T-helper 17 cell (primary cell): Measurements from ENCODE around the gene PPM1K. TPM values are rescaled to one million over a fixed set of nuclear protein-coding genes. Genes with fewer than 3 reads are reported as not detected.

Experiments
- ATAC-seq: fragments of 150-1000 bp; cut with Tn5 transposase; 2 replicates; pipeline ENCODE4 v1.10.0; 2021; ENCODE audit warnings: mild to moderate bottlenecking, moderate library complexity
- DNase-seq, 3 donors: peaks; one replicate each; pipeline versions ENCODE4 v3.0.0 to v3.0.0-alpha.2; 2020 to 2021
- H3K9me3 ChIP-seq: one replicate; pipeline ENCODE4 v1.7.0; 2013; ENCODE audit warnings: low read length, mild to moderate bottlenecking; ENCODE audit not compliant: control insufficient read depth, poor library complexity, severe bottlenecking
- H3K27ac Mint-ChIP-seq: one replicate; pipeline ENCODE4 v1.8.0; 2022; ENCODE audit warnings: mild to moderate bottlenecking, moderate library complexity, mixed read lengths
- H3K27me3 Mint-ChIP-seq: one replicate; pipeline ENCODE4 v1.8.0; 2022; ENCODE audit warnings: mixed read lengths
- H3K36me3 Mint-ChIP-seq: one replicate; pipeline ENCODE4 v1.8.0; 2022; ENCODE audit warnings: low read depth, mixed read lengths
- H3K4me1 Mint-ChIP-seq: one replicate; pipeline ENCODE4 v1.8.0; 2022; ENCODE audit warnings: mild to moderate bottlenecking, mixed read lengths
- H3K4me3 Mint-ChIP-seq: one replicate; pipeline ENCODE4 v1.8.0; 2022; ENCODE audit warnings: mild to moderate bottlenecking, moderate library complexity, mixed read lengths
- total RNA-seq, 4 donors: library from RNA in 2 of 4; stranded (reverse) in 2 of 4; gene quantifications; one replicate each; pipeline ENCODE4 v1.2.3 and lab custom pipeline; 2022 to 2026

PPM1K gene
- total RNA-seq, 2 donors from 2014 or later: 77.3 to 91.1 TPM

GRCh38 chr4:88296413-88297211, 12.3 kb upstream of the PPM1K start:
- no peaks in the 10 kb centered on the region for H3K9me3 ChIP-seq
- no peak for ATAC-seq
- DNase-seq: no peak
- no peak overlapping the region for H3K27ac Mint-ChIP-seq
- peaks cover 2% of the 10 kb centered on the region for H3K36me3 Mint-ChIP-seq
- peaks cover 2% of the 10 kb centered on the region for H3K4me1 Mint-ChIP-seq
- no peak overlapping the region for H3K4me3 Mint-ChIP-seq
- H3K27me3 Mint-ChIP-seq: peaks cover 8% of the 10 kb centered on the region

DNA sequence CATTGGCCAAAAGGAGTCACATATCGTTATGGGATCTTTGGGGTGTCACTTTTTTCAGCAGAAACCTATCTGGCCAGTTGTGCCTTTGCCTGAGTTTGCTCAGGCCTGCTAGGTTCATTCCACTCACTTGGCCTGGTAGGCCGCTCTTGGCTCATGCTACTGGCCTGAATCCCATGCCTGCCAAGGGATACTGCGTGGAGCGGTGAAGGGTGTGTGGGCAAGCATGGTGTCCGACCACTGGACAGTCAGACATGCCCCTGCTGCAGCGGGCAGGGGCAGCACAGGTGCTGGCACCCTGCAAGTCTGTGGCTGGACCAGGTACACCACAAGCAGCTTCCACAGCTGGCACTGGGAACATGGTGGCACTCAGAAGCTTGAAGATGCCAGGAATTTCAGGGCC, 11.3 kb upstream of the PPM1K start:
- Mint-ChIP-seq H3K4me1 (peaks cover 2% of the 10 kb centered on the region), H3K27me3 (peaks cover 4% of the 10 kb centered on the region), H3K27ac (no peak overlapping the region)

DNA sequence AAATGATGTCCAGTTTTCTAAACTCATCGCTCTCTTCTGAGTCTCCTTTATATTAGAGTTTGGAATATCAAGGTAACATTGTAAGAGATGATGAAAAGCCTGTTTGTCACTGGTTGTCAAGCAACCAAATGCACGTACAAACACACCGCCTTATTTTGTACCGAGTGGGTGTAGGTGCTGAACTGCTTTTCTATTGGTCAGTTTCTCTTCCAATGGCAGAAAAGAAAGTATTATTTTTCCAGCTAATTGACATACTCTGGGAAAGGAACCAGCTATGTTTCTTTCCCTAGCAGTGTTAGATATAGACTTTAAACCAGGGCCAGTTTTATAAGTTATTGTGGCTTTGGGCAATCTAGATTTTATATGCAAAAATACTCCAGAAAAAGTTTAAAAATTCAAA, 6.6 kb upstream of the PPM1K start:
- no peak for DNase-seq
- Mint-ChIP-seq H3K4me3 (no peak overlapping the region), H3K36me3 (no peaks in the 10 kb centered on the region), H3K4me1 (peaks cover 3% of the 10 kb centered on the region), H3K27me3 (no peaks in the 10 kb centered on the region), H3K27ac (no peak overlapping the region)
- ATAC-seq: no peak
- no peaks in the 10 kb centered on the region for H3K9me3 ChIP-seq

More for the DNA sequence above, 11.3 kb upstream of the PPM1K start:
- DNase-seq (no peak), ATAC-seq (no peak)
- peaks cover 2% of the 10 kb centered on the region for H3K36me3 Mint-ChIP-seq
- H3K9me3 ChIP-seq: no peaks in the 10 kb centered on the region
- no peak overlapping the region for H3K4me3 Mint-ChIP-seq

GRCh38 chr4:88286897-88287296, 2.5 kb upstream of the PPM1K start:
- Mint-ChIP-seq H3K27me3 (no peaks in the 10 kb centered on the region), H3K4me1 (peaks cover 28% of the 10 kb centered on the region), H3K36me3 (peaks cover 2% of the 10 kb centered on the region), H3K27ac (peak overlapping the region; percentile 99), H3K4me3 (no peak overlapping the region)
- H3K9me3 ChIP-seq: no peaks in the 10 kb centered on the region
- ATAC-seq: no peak
- no peak for DNase-seq

DNA sequence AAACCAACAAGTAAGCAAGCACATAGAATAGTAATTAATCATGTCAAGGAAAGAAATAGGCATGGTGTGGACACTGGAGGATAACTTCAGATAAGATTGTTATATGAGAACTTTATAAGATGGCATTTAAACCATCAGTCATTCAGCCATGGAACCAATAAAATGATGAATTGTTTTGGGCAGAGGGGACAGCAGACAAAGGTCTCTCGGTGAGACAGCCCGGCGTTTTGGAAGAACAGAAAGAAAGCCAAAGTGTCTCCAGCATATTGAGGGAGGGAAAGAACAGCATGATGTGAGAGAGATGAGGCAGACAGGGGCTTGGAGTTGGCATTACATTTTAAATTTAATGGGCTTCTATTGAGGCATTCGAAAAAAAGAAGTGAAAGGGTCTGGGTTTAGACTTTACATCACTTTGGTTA, 883 bp upstream of the PPM1K start:
- Mint-ChIP-seq H3K36me3 (peaks cover 2% of the 10 kb centered on the region), H3K4me3 (peak overlapping the region; percentile 97), H3K4me1 (peaks cover 39% of the 10 kb centered on the region), H3K27ac (peak overlapping the region; percentile 99), H3K27me3 (no peaks in the 10 kb centered on the region)
- ATAC-seq (no peak), DNase-seq (no peak)
- no peaks in the 10 kb centered on the region for H3K9me3 ChIP-seq

GRCh38 chr4:88283661-88284438, 511 bp downstream of the PPM1K start:
- peak; percentile 57 to 72 (median 67) for DNase-seq
- Mint-ChIP-seq H3K4me3 (peak overlapping the region; percentile 97), H3K27me3 (no peaks in the 10 kb centered on the region), H3K4me1 (peaks cover 44% of the 10 kb centered on the region), H3K36me3 (peaks cover 2% of the 10 kb centered on the region), H3K27ac (peak overlapping the region; percentile 99)
- H3K9me3 ChIP-seq: no peaks in the 10 kb centered on the region
- ATAC-seq: peak; percentile 50

DNA sequence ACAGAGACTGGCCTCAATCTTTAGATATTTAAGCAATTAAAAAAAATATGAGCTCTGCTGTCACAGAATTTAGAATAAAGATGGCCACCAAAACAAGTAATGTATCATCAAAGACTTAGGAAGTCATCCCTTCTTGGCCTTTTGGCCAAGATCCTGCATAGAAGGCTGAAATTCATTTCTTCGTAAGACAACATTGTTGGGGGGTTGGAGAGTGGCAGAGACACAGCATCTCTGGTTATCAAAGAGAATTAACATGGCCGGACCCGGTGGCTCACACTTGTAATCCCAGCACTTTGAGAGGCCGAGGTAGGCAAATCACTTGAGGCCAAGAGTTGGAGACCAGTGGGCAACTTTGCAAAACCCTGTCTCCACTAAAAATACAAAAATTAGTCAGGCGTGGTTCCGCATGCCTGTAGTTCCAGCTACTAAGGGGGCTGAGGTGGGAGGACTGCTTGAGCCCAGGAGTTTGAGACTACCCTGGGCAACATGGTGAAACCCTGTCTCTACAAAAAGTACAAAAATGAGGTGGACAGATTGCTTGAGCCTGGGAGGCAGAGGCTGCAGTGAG, 4.0 kb downstream of the PPM1K start:
- Mint-ChIP-seq H3K27ac (peak overlapping the region; percentile 99), H3K4me3 (peak overlapping the region; percentile 25), H3K27me3 (no peaks in the 10 kb centered on the region), H3K4me1 (peaks cover 51% of the 10 kb centered on the region), H3K36me3 (peaks cover 3% of the 10 kb centered on the region)
- no peaks in the 10 kb centered on the region for H3K9me3 ChIP-seq
- ATAC-seq (no peak), DNase-seq (no peak)

DNA sequence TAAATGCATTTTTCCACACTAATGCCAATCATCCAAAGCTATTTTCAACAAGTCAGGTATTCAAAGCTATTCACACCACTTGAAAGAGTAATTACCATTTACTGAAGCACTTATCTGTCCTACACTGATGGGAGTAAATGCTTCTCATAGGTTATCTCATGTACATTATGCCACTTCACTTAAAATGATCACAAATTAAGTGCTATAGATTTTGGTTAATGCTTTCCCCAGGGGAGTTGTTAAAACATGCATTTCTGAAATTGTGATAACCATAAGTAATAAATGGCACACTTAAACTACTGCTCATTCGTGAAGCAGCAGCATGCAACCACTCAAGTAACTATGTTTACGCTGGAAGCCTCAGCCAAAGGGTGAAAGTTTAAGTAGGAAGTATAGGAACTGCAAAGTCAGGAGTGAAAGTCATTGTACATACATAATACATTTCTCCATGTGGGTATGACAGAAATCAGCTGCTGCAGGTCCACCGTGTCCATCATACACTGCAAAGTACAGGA, 6.6 kb downstream of the PPM1K start:
- Mint-ChIP-seq H3K4me3 (no peak overlapping the region), H3K27me3 (no peaks in the 10 kb centered on the region), H3K27ac (no peak overlapping the region), H3K36me3 (peaks cover 2% of the 10 kb centered on the region), H3K4me1 (peaks cover 36% of the 10 kb centered on the region)
- DNase-seq (no peak), ATAC-seq (no peak)
- H3K9me3 ChIP-seq: no peaks in the 10 kb centered on the region

DNA sequence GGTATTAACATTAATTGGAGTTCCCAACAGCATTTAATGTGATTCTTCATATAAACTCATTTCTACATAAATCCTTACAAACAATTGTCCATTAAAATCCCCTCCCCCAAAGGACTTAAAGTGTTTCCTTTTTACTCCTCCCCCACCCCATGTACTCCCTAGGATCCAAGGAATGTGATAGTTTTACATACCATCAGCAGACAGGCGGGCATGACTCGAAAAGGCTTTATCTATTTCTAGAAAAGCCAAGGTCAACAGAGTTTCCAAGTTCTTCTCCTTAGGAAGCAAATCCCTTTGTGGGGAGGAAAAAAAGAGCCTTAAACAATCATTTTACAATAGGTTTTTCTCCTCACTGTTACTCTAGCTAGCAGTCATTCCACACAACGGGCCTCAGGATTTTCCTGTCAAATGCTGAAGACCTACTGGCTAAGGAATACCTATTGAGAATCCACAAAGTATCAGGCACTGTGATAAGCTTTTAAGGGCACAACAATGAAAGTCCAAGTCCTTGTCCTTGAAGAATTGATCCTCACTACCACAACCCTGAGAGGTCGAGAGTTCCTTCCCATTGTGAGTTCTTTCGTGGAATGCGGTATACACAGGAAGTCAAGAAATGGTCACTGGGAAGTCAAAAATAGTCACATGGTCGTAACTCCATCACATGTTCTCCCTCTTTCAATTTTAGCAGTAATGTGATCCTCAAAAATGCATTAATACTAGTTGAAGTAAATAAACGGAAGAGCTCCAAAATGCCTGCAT, 7.2 kb downstream of the PPM1K start:
- Mint-ChIP-seq H3K27me3 (no peaks in the 10 kb centered on the region), H3K4me3 (peak overlapping the region; percentile 33), H3K36me3 (peaks cover 2% of the 10 kb centered on the region), H3K4me1 (peaks cover 33% of the 10 kb centered on the region), H3K27ac (peak overlapping the region; percentile 24)
- no peaks in the 10 kb centered on the region for H3K9me3 ChIP-seq
- no peak for DNase-seq
- ATAC-seq: no peak

- no peak overlapping the region for H3K4me3 Mint-ChIP-seq
- DNase-seq (no peak), ATAC-seq (no peak)
- H3K9me3 ChIP-seq: no peaks in the 10 kb centered on the region
- H3K36me3 Mint-ChIP-seq: peaks cover 2% of the 10 kb centered on the region
- peaks cover 26% of the 10 kb centered on the region for H3K4me1 Mint-ChIP-seq
- no peak overlapping the region for H3K27ac Mint-ChIP-seq
- H3K27me3 Mint-ChIP-seq: no peaks in the 10 kb centered on the region
These were observed 8.3 kb downstream of the PPM1K start for GRCh38 chr4:88275949-88276515.

DNA sequence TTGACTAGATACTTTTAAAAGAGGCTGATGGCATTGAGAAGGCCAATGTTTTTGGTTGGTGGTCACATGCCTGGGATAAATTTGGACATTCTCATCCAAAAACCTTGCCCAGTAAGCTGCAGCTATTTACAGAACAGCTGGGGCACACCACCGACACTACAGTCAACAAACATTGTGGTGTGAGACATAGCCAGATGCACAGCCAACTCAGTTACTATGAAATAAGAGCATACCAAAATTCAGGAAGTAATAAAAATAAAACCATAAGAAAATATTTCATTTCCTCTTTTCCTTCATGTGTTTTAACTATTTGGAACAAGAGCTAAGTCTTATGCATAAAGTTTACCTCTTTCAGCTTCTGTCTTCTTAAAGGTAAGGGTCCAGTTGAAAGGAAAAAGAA, 8.8 kb downstream of the PPM1K start:
- ATAC-seq (peak; percentile 41), DNase-seq (no peak)
- no peaks in the 10 kb centered on the region for H3K9me3 ChIP-seq
- H3K27ac Mint-ChIP-seq: no peak overlapping the region
- peaks cover 25% of the 10 kb centered on the region for H3K4me1 Mint-ChIP-seq
- H3K36me3 Mint-ChIP-seq: peaks cover 2% of the 10 kb centered on the region
- H3K4me3 Mint-ChIP-seq: no peak overlapping the region
- no peaks in the 10 kb centered on the region for H3K27me3 Mint-ChIP-seq

GRCh38 chr4:88268913-88269312, 15.4 kb downstream of the PPM1K start:
- no peaks in the 10 kb centered on the region for H3K9me3 ChIP-seq
- Mint-ChIP-seq H3K36me3 (peaks cover 2% of the 10 kb centered on the region), H3K4me1 (peaks cover 3% of the 10 kb centered on the region), H3K27ac (peak overlapping the region; percentile 6), H3K4me3 (no peak overlapping the region), H3K27me3 (no peaks in the 10 kb centered on the region)
- DNase-seq: no peak
- ATAC-seq: no peak
